ENCODE measurements around the gene GSTA3.
"Not testable (repeated sequence)": the region's sequence is repeated elsewhere in the genome, so short reads cannot be mapped to it uniquely, and the experiment has no call there.

Gene GSTA3

DNA sequence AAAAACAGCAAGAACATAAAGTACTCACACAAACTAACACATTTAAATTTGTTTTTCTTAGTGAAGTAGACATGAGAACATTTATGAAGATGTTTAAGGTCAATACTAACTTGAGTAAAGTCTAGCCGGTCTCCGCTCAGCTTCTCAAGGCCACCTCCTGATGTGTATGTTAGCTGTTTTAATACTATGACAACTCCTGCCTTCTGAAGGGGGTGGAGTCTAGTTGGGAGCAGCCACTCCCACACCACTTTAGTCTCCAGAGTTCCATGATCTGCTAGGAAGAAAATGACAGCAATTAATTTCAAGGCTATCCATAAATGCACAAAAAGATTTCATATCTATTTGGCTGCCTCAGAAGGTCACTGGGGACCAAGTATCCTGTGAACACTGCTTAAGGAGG, at the start of gene GSTA3:
Gene GSTA3 (minus strand): TSS at position 168 of the 400 bp plus-strand sequence. CDS start 3,864 bp downstream, outside the sequence.
- no peaks in the 10 kb centered on the region for H3K36me3 ChIP-seq (ENCODE audit: control insufficient read depth, insufficient read depth, low read length)
- H3K9me3 ChIP-seq (ENCODE audit: control insufficient read depth, insufficient read depth, low read length), result no peaks in the 10 kb centered on the region
- H3K27me3 ChIP-seq (ENCODE audit: control insufficient read depth, insufficient read depth, low read length), result no peaks in the 10 kb centered on the region
- no CpG with 5 or more reads among the region's 2 CpGs for WGBS (ENCODE audit: insufficient coverage, insufficient read length)
- DNase-seq (ENCODE audit: low read depth, low spot score), result no peak
- peaks cover 2% of the 10 kb centered on the region; the same call in 1 of the 2 replicates for H3K4me1 ChIP-seq (ENCODE audit: control insufficient read depth, insufficient read depth, low read length)
- no peak within 1 kb of the TSS for H3K27ac ChIP-seq (ENCODE audit: low read length)
- H3K4me3 ChIP-seq (ENCODE audit: low read length), result no peak within 1 kb of the TSS

DNA sequence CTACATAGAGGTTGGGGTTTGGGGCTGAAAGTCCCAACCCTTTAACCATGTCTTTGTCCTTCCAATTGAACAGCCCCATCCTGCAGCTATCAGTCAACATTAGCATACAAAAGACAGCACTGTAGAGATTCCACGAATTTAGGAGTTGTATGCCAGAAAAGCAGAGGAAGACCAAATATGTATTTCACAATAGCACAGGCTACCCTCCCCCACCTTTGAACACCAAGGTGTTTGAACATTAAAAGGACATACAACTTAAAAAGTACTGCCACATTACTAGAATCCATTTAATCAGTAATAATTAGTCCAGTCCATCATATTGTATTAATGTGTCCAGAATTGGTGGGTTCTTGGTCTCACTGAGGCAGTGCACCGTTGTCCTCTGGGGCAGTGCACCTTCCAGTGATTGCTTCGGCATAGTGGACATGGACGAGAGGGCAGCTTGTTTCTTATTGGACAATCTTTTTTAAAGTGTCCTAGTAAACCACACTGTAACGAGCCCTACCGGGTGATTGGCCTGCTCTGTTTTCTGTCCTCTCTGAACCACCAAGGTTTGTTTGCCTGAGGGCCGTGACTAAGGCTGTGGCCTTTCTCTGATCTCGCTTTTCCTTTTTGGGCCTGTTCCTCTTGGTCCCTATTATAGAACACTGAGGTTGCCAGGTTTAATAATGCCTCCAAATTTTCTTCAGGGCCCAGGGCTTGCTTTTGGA, 49.2 kb upstream of the GSTA3 start:
- no peak overlapping the region for H3K27ac ChIP-seq (ENCODE audit: low read length)
- H3K9me3 ChIP-seq (ENCODE audit: control insufficient read depth, insufficient read depth, low read length), result 0 out of 2 replicates have a peak, but pooled peaks cover 1% of the 10 kb centered on the region
- no CpG with 5 or more reads among the region's 8 CpGs for WGBS (ENCODE audit: insufficient coverage, insufficient read length)
- no peaks in the 10 kb centered on the region for H3K27me3 ChIP-seq (ENCODE audit: control insufficient read depth, insufficient read depth, low read length)
- no peaks in the 10 kb centered on the region for H3K36me3 ChIP-seq (ENCODE audit: control insufficient read depth, insufficient read depth, low read length)
- no peak overlapping the region for H3K4me3 ChIP-seq (ENCODE audit: low read length)
- no peak for DNase-seq (ENCODE audit: low read depth, low spot score)
- no peaks in the 10 kb centered on the region for H3K4me1 ChIP-seq (ENCODE audit: control insufficient read depth, insufficient read depth, low read length)

DNA sequence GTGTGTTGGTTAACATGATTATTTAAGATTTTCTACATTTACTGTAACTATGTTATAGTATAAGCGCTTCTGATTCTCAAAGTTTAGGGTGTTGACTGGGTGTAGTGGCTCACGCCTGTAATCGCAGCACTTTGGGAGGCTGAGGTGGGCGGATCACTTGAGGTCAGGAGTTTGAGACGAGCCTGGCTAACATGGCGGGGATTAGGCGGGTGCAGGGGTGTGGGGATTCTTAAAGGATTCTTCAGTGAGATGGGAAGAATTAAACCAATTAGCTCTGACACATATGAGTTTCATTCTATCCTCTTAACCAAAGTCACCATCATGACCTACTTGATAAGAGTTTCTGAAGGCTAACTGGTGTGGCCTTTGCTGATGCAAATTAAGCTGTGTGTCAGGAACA, 46.4 kb upstream of the GSTA3 start:
- no CpG with 5 or more reads among the region's 7 CpGs for WGBS (ENCODE audit: insufficient coverage, insufficient read length)
- no peak overlapping the region for H3K27ac ChIP-seq (ENCODE audit: low read length)
- H3K27me3 ChIP-seq (ENCODE audit: control insufficient read depth, insufficient read depth, low read length), result no peaks in the 10 kb centered on the region
- H3K9me3 ChIP-seq (ENCODE audit: control insufficient read depth, insufficient read depth, low read length), result no peaks in the 10 kb centered on the region
- DNase-seq (ENCODE audit: low read depth, low spot score), result no peak
- no peak overlapping the region for H3K4me3 ChIP-seq (ENCODE audit: low read length)
- H3K36me3 ChIP-seq (ENCODE audit: control insufficient read depth, insufficient read depth, low read length), result no peaks in the 10 kb centered on the region
- H3K4me1 ChIP-seq (ENCODE audit: control insufficient read depth, insufficient read depth, low read length), result no peaks in the 10 kb centered on the region

- no CpG with 5 or more reads among the region's 6 CpGs for WGBS (ENCODE audit: insufficient coverage, insufficient read length)
Observed at GRCh38 chr6:52953911-52954839, 44.7 kb upstream of the GSTA3 start.

GRCh38 chr6:52946306-52946705, 36.8 kb upstream of the GSTA3 start:
- WGBS (ENCODE audit: insufficient coverage, insufficient read length), result no CpG with 5 or more reads among the region's 5 CpGs
- Histone ChIP-seq H3K4me1 (ENCODE audit: control insufficient read depth, insufficient read depth, low read length) (no peaks in the 10 kb centered on the region), H3K27me3 (ENCODE audit: control insufficient read depth, insufficient read depth, low read length) (no peaks in the 10 kb centered on the region), H3K27ac (ENCODE audit: low read length) (no peak overlapping the region), H3K9me3 (ENCODE audit: control insufficient read depth, insufficient read depth, low read length) (no peaks in the 10 kb centered on the region), H3K36me3 (ENCODE audit: control insufficient read depth, insufficient read depth, low read length) (no peaks in the 10 kb centered on the region), H3K4me3 (ENCODE audit: low read length) (no peak overlapping the region)
- DNase-seq (ENCODE audit: low read depth, low spot score), result no peak

More at GRCh38 chr6:52953911-52954839, 44.7 kb upstream of the GSTA3 start:
- Histone ChIP-seq H3K36me3 (ENCODE audit: control insufficient read depth, insufficient read depth, low read length) (no peaks in the 10 kb centered on the region), H3K27ac (ENCODE audit: low read length) (no peak overlapping the region), H3K9me3 (ENCODE audit: control insufficient read depth, insufficient read depth, low read length) (no peaks in the 10 kb centered on the region), H3K4me1 (ENCODE audit: control insufficient read depth, insufficient read depth, low read length) (no peaks in the 10 kb centered on the region), H3K4me3 (ENCODE audit: low read length) (no peak overlapping the region), H3K27me3 (ENCODE audit: control insufficient read depth, insufficient read depth, low read length) (no peaks in the 10 kb centered on the region)
- DNase-seq (ENCODE audit: low read depth, low spot score), result no peak

- not testable (repeated sequence) for DNase-seq (ENCODE audit: low read depth, low spot score); H3K4me1 ChIP-seq (ENCODE audit: control insufficient read depth, insufficient read depth, low read length); H3K9me3 ChIP-seq (ENCODE audit: control insufficient read depth, insufficient read depth, low read length); H3K27ac ChIP-seq (ENCODE audit: low read length); H3K27me3 ChIP-seq (ENCODE audit: control insufficient read depth, insufficient read depth, low read length); H3K4me3 ChIP-seq (ENCODE audit: low read length); H3K36me3 ChIP-seq (ENCODE audit: control insufficient read depth, insufficient read depth, low read length)
- no CpG with 5 or more reads among the region's 10 CpGs for WGBS (ENCODE audit: insufficient coverage, insufficient read length)
Observed at GRCh38 chr6:52942821-52943220, 33.3 kb upstream of the GSTA3 start.

DNA sequence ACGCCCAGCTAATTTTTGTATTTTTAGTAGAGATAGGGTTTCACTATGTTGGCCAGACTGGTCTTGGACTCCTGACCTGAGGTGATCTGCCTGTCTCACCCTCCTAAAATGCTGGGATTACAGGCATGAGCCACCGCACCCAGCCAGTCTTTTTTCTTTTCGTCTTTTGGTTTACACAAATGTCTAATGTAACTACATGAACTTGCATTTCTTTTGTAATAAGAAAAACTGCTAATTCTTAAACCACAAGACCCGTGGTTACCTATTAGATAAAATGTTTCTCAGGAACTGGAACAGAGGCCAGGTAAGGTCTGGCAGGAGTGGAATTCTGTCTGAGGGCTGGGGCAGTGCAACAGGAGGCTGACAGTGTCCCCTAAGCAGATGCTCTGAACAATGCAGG, 32.7 kb upstream of the GSTA3 start:
- WGBS (ENCODE audit: insufficient coverage, insufficient read length), result no CpG with 5 or more reads among the region's 4 CpGs
- H3K27ac ChIP-seq (ENCODE audit: low read length), result no peak overlapping the region
- DNase-seq (ENCODE audit: low read depth, low spot score), result no peak
- no peak overlapping the region for H3K4me3 ChIP-seq (ENCODE audit: low read length)
- H3K4me1 ChIP-seq (ENCODE audit: control insufficient read depth, insufficient read depth, low read length), result no peaks in the 10 kb centered on the region
- H3K27me3 ChIP-seq (ENCODE audit: control insufficient read depth, insufficient read depth, low read length), result no peaks in the 10 kb centered on the region
- H3K36me3 ChIP-seq (ENCODE audit: control insufficient read depth, insufficient read depth, low read length), result no peaks in the 10 kb centered on the region
- no peaks in the 10 kb centered on the region for H3K9me3 ChIP-seq (ENCODE audit: control insufficient read depth, insufficient read depth, low read length)

DNA sequence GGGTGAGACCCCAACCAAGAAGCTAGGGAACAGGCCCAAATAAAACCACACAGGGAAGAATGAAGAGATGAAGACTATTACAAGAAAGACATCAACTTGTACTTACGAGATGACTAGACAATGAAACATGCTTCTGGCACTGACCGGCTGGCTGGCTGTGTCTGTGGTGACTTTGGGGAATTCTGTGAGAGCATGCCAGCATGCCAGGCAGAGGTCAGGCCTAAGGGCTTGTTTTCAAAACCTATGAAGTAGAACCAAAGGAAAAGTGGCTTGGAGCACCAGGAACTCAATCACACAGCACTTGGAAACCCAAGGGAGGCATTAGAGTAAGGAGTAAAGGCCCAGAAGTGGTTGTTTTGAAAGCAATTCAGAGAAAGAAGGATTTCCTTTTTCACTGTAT, 28.4 kb upstream of the GSTA3 start:
- H3K36me3 ChIP-seq (ENCODE audit: control insufficient read depth, insufficient read depth, low read length), result no peaks in the 10 kb centered on the region
- DNase-seq (ENCODE audit: low read depth, low spot score), result no peak
- WGBS (ENCODE audit: insufficient coverage, insufficient read length), result no CpG with 5 or more reads among the region's 2 CpGs
- no peak overlapping the region for H3K4me3 ChIP-seq (ENCODE audit: low read length)
- H3K27ac ChIP-seq (ENCODE audit: low read length), result no peak overlapping the region
- no peaks in the 10 kb centered on the region for H3K9me3 ChIP-seq (ENCODE audit: control insufficient read depth, insufficient read depth, low read length)
- no peaks in the 10 kb centered on the region for H3K27me3 ChIP-seq (ENCODE audit: control insufficient read depth, insufficient read depth, low read length)
- no peaks in the 10 kb centered on the region for H3K4me1 ChIP-seq (ENCODE audit: control insufficient read depth, insufficient read depth, low read length)

DNA sequence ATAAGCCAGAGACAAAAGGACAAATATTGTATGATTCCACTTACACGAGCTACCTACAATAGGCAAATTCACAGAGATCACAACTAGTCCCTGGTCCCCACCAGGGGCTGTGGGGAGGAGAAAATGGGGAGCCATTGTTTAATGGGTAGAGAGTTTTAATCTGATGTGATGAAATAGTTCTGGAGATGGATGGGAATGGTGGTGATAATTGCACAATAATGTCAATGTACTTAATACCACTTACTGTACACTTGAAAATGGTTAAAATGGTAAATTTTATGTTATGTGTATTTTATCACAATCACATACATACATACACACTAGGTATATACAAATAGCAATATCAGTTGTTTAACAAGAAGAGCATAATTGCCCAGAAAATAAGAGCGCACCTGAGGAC, 24.3 kb upstream of the GSTA3 start:
- Histone ChIP-seq H3K9me3 (ENCODE audit: control insufficient read depth, insufficient read depth, low read length) (no peaks in the 10 kb centered on the region), H3K27me3 (ENCODE audit: control insufficient read depth, insufficient read depth, low read length) (no peaks in the 10 kb centered on the region), H3K27ac (ENCODE audit: low read length) (no peak overlapping the region), H3K36me3 (ENCODE audit: control insufficient read depth, insufficient read depth, low read length) (no peaks in the 10 kb centered on the region), H3K4me3 (ENCODE audit: low read length) (no peak overlapping the region), H3K4me1 (ENCODE audit: control insufficient read depth, insufficient read depth, low read length) (no peaks in the 10 kb centered on the region)
- WGBS (ENCODE audit: insufficient coverage, insufficient read length), result no CpG with 5 or more reads among the region's 2 CpGs
- DNase-seq (ENCODE audit: low read depth, low spot score), result no peak

DNA sequence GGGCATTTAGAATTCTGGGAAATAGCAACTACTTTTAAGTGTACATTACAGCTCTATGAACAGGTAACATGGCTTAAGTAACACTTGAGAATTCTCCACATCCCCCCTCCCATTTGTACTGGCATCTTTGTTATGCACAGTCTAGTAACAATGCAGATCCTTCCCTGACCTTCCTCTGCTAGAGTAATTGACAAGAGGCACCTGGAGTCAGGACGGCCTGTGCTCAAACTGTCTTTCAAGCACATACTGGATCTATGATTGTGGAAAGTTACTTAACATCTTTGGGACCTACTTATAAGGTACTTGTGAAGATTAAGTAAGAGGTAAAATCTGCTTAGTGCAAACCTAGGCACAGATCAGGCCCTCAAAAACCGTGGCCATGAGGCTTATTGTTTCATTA, 21.9 kb upstream of the GSTA3 start:
- Histone ChIP-seq H3K27me3 (ENCODE audit: control insufficient read depth, insufficient read depth, low read length) (no peaks in the 10 kb centered on the region), H3K4me1 (ENCODE audit: control insufficient read depth, insufficient read depth, low read length) (no peaks in the 10 kb centered on the region), H3K4me3 (ENCODE audit: low read length) (no peak overlapping the region), H3K36me3 (ENCODE audit: control insufficient read depth, insufficient read depth, low read length) (no peaks in the 10 kb centered on the region), H3K9me3 (ENCODE audit: control insufficient read depth, insufficient read depth, low read length) (no peaks in the 10 kb centered on the region), H3K27ac (ENCODE audit: low read length) (no peak overlapping the region)
- DNase-seq (ENCODE audit: low read depth, low spot score), result peak; percentile 31
- WGBS (ENCODE audit: insufficient coverage, insufficient read length), result no CpG with 5 or more reads among the region's 2 CpGs
